Hypothalamus (tissue), 51 donors: ENCODE measurements around the gene TMED3.

ENCODE experiments used
- DNase-seq, 51 donors: peaks; one replicate each; lab custom pipeline; 2025; lab: John Stamatoyannopoulos, UW

The TMED3 gene

GRCh38 chr15:79310985-79311900 is at the start of gene TMED3:
TSS of gene TMED3 (plus strand) at chr15:79311112. CDS start at chr15:79311250, 138 bp downstream.
- DNase-seq = peak in 48 of 51 donors; percentile 7 to 79 (median 51)

- no peak for DNase-seq
Observed at GRCh38 chr15:79261836-79262235, 49.1 kb upstream of the TMED3 start.

GRCh38 chr15:79265167-79265566 is 45.7 kb upstream of the TMED3 start:
- no peak for DNase-seq

GRCh38 chr15:79265987-79266579 is 44.8 kb upstream of the TMED3 start:
- DNase-seq = no peak

GRCh38 chr15:79282371-79283251 is 28.3 kb upstream of the TMED3 start, which contains the start of gene ANKRD34C:
TSS of gene ANKRD34C (plus strand) at chr15:79282722. CDS start at chr15:79293285, 10,563 bp downstream.
- DNase-seq = peak in 10 of 51 donors; percentile 3 to 21 (median 8)

- DNase-seq = peak in 30 of 51 donors; percentile 3 to 70 (median 23)
Observed at GRCh38 chr15:79283252-79284048, 27.5 kb upstream of the TMED3 start.

- no peak for DNase-seq
Observed at GRCh38 chr15:79290642-79291275, 20.2 kb upstream of the TMED3 start.

- DNase-seq = no peak
Observed at GRCh38 chr15:79292011-79292410, 18.9 kb upstream of the TMED3 start.

- no peak for DNase-seq
Observed at GRCh38 chr15:79294075-79294474, 16.8 kb upstream of the TMED3 start.

GRCh38 chr15:79296583-79296982 is 14.3 kb upstream of the TMED3 start:
- no peak for DNase-seq

- DNase-seq = no peak
Observed at GRCh38 chr15:79299126-79299840, 11.6 kb upstream of the TMED3 start.

GRCh38 chr15:79299841-79300235 is 11.1 kb upstream of the TMED3 start:
- DNase-seq = no peak

- DNase-seq = no peak
Observed at GRCh38 chr15:79307251-79307650, 3.7 kb upstream of the TMED3 start.

- no peak for DNase-seq
Observed at GRCh38 chr15:79308874-79309273, 2.0 kb upstream of the TMED3 start.

GRCh38 chr15:79310612-79310984 is 314 bp upstream of the TMED3 start:
- DNase-seq = no peak

- no peak for DNase-seq
Observed at GRCh38 chr15:79311901-79312553, 1.1 kb downstream of the TMED3 start.

GRCh38 chr15:79314186-79314585 is 3.3 kb downstream of the TMED3 start:
- no peak for DNase-seq

- DNase-seq = no peak
Observed at GRCh38 chr15:79314811-79315210, 3.9 kb downstream of the TMED3 start.
